Mucosa of descending colon (tissue), 3 donors: Measurements from ENCODE around the gene CFAP57. TPM values are rescaled to one million over a fixed set of nuclear protein-coding genes. Genes with fewer than 3 reads are reported as not detected.

ENCODE experiments used
- ATAC-seq: fragments of 200-7000 bp; cut with Tn5 transposase; one replicate; pipeline ENCODE4 v1.9.1; 2020; ENCODE audit warnings: mild to moderate bottlenecking, moderate library complexity
- DNase-seq, 3 donors: peaks; one replicate each; pipeline ENCODE4 v3.0.0-alpha.2; 2020
- H3K36me3 ChIP-seq: fragments of 200-600 bp; one replicate; pipeline ENCODE4 v1.8.0; 2021; ENCODE audit warnings: low read depth, mild to moderate bottlenecking
- H3K4me1 ChIP-seq: fragments of 200-600 bp; one replicate; pipeline ENCODE4 v1.8.0; 2021; ENCODE audit warnings: low read depth, mild to moderate bottlenecking
- H3K4me3 ChIP-seq: fragments of 200-600 bp; one replicate; pipeline ENCODE4 v1.8.0; 2021; ENCODE audit warnings: mild to moderate bottlenecking
- H3K9me3 ChIP-seq: fragments of 200-600 bp; one replicate; pipeline ENCODE4 v1.8.0; 2021; ENCODE audit warnings: mild to moderate bottlenecking
- CTCF ChIP-seq: fragments of 200-600 bp; IDR thresholded peaks from one replicate; pipeline ENCODE4 v1.8.0; 2022; ENCODE audit warnings: antibody characterized with exemption, mild to moderate bottlenecking
- intact Hi-C, 2 donors: fragments of 100-400 bp; cut with DNase I in 1 of 2; cut with micrococcal nuclease in 1 of 2; formaldehyde crosslinking; loops; one replicate each; pipeline versions ENCODE4 v1.11.0 to v1.11.1; 2022; cut with DNase I, micrococcal nuclease
- total RNA-seq, 3 donors: library from RNA; stranded (reverse); fragmentation: NEBNext Ultra II Directional in 2 of 3; extraction: Animal tissue kit (Norgen Biotek cat#: 25700) in 2 of 3; gene quantifications; one replicate each; pipeline versions ENCODE4 v1.2.1 to v1.2.4, GENCODE V29; 2021 to 2023
- donor health status: DM: no; HTN: no; CAD: no; lungs with moderate emphysema.
- donor health status: DM: no; HTN: no; CAD: no.
- donor health status: DM: no; HTN: yes; CAD: no.

The CFAP57 gene
- total RNA-seq, 3 donors from 2014 or later: 0.34 TPM; not detected in 2

GRCh38 chr1:43174873-43175272 is 2.7 kb downstream of the CFAP57 start:
- Histone ChIP-seq H3K36me3 (no peaks in the 10 kb centered on the region), H3K4me3 (no peak overlapping the region), H3K4me1 (peaks cover 6% of the 10 kb centered on the region), H3K9me3 (no peaks in the 10 kb centered on the region)
- TF ChIP-seq CTCF: no peak
- ATAC-seq: no peak
- intact Hi-C loops: no loop called here
- DNase-seq: no peak

- TF ChIP-seq CTCF: no peak
- Histone ChIP-seq H3K9me3 (no peaks in the 10 kb centered on the region), H3K36me3 (no peaks in the 10 kb centered on the region), H3K4me3 (no peak overlapping the region), H3K4me1 (no peaks in the 10 kb centered on the region)
- intact Hi-C loops: no loop called here
- ATAC-seq (no peak), DNase-seq (no peak)
Observed at GRCh38 chr1:43177691-43178090, 5.6 kb downstream of the CFAP57 start.

- no peaks in the 10 kb centered on the region for H3K9me3 ChIP-seq
- no peak for TF ChIP-seq CTCF
- no peak overlapping the region for H3K4me3 ChIP-seq
- no peak for ATAC-seq
- intact Hi-C loops: no loop called here
- no peak for DNase-seq
- no peaks in the 10 kb centered on the region for H3K36me3 ChIP-seq
- H3K4me1 ChIP-seq: no peaks in the 10 kb centered on the region
Observed at GRCh38 chr1:43184388-43184787, 12.3 kb downstream of the CFAP57 start.

- TF ChIP-seq CTCF: no peak
- no peaks in the 10 kb centered on the region for H3K9me3 ChIP-seq
- no peak overlapping the region for H3K4me3 ChIP-seq
- ATAC-seq: no peak
- no peak for DNase-seq
- intact Hi-C loops: no loop called here
- H3K36me3 ChIP-seq: no peaks in the 10 kb centered on the region
- H3K4me1 ChIP-seq: no peaks in the 10 kb centered on the region
Observed at GRCh38 chr1:43184995-43185394, 12.9 kb downstream of the CFAP57 start.

GRCh38 chr1:43188106-43188505 is 16.0 kb downstream of the CFAP57 start:
- no peak overlapping the region for H3K4me3 ChIP-seq
- intact Hi-C loops: no loop called here
- ATAC-seq (no peak), DNase-seq (no peak)
- no peak for TF ChIP-seq CTCF
- H3K9me3 ChIP-seq: no peaks in the 10 kb centered on the region
- H3K4me1 ChIP-seq: no peaks in the 10 kb centered on the region
- no peaks in the 10 kb centered on the region for H3K36me3 ChIP-seq

- intact Hi-C loops: no loop called here
- no peak for DNase-seq
- Histone ChIP-seq H3K36me3 (no peaks in the 10 kb centered on the region), H3K9me3 (no peaks in the 10 kb centered on the region), H3K4me1 (no peaks in the 10 kb centered on the region), H3K4me3 (no peak overlapping the region)
- no peak for TF ChIP-seq CTCF
- ATAC-seq: no peak
Observed at GRCh38 chr1:43194509-43194908, 22.4 kb downstream of the CFAP57 start.
